Liver (tissue), 9 donors: ENCODE measurements around the gene MYRF. TPM values are rescaled to one million over a fixed set of nuclear protein-coding genes. Genes with fewer than 3 reads are reported as not detected.

Source experiments
- DNase-seq: peaks from one replicate; pipeline ENCODE4 v3.0.0-alpha.2; 2017; ENCODE audit warnings: low spot score
- H3K27ac ChIP-seq, 2 donors: one replicate each; pipeline ENCODE4 v1.7.0; 2013; ENCODE audit warnings: inconsistent platforms in 2 of 2, low read length in 2 of 2, control low read depth in 1 of 2, low read depth in 1 of 2, mild to moderate bottlenecking in 1 of 2
- H3K27me3 ChIP-seq, 4 donors: one replicate each; pipeline versions ENCODE4 v1.6.1 to v1.7.0; 2013; ENCODE audit warnings: low read length in 3 of 4, inconsistent platforms in 1 of 4, mild to moderate bottlenecking in 1 of 4, moderate library complexity in 1 of 4; ENCODE audit not compliant: control insufficient read depth in 4 of 4, insufficient read depth in 4 of 4
- H3K36me3 ChIP-seq, 4 donors: one replicate each; pipeline versions ENCODE4 v1.6.1 to v1.7.0; 2013; ENCODE audit warnings: low read length in 3 of 4, mild to moderate bottlenecking in 3 of 4, low read depth in 1 of 4, moderate library complexity in 1 of 4; ENCODE audit not compliant: control insufficient read depth in 4 of 4, insufficient read depth in 3 of 4
- H3K4me1 ChIP-seq, 4 donors: one replicate each; pipeline versions ENCODE4 v1.6.1 to v1.7.0; 2013; ENCODE audit warnings: low read length in 3 of 4, mild to moderate bottlenecking in 3 of 4, moderate library complexity in 1 of 4; ENCODE audit not compliant: control insufficient read depth in 4 of 4, insufficient read depth in 4 of 4
- H3K4me3 ChIP-seq, 3 donors: one replicate each; pipeline versions ENCODE4 v1.6.1 to v1.7.0; 2013; ENCODE audit warnings: low read length in 3 of 3, control low read depth in 1 of 3, low read depth in 1 of 3, mild to moderate bottlenecking in 1 of 3
- H3K9ac ChIP-seq, 2 donors: one replicate each; pipeline ENCODE4 v1.7.0; 2013; ENCODE audit warnings: low read length in 2 of 2, mild to moderate bottlenecking in 2 of 2, moderate library complexity in 2 of 2, control low read depth in 1 of 2, low read depth in 1 of 2
- H3K9me3 ChIP-seq, 4 donors: one replicate each; pipeline versions ENCODE4 v1.6.1 to v1.7.0; 2013; ENCODE audit warnings: low read length in 3 of 4; ENCODE audit not compliant: control insufficient read depth in 4 of 4
- CTCF ChIP-seq: fragments of 150-350 bp; IDR thresholded peaks from 2 replicates; pipeline ENCODE4 v1.5.1; 2017; ENCODE audit warnings: improper control_type of control experiment, low read depth, low read length; ENCODE audit not compliant: missing input control
- EGR1 ChIP-seq, 2 donors: IDR thresholded peaks; 2 replicates each; pipeline ENCODE4 v1.6.1; 2016 to 2018; ENCODE audit warnings: antibody characterized with exemption in 2 of 2, low read depth in 2 of 2
- FOXA1 ChIP-seq: IDR thresholded peaks from 2 replicates; pipeline ENCODE4 v1.6.1; 2016; ENCODE audit warnings: antibody characterized with exemption
- FOXA2 ChIP-seq: IDR thresholded peaks from 2 replicates; pipeline ENCODE4 v1.6.1; 2016; ENCODE audit warnings: antibody characterized with exemption
- GABPA ChIP-seq, 2 donors: IDR thresholded peaks in 1 of 2; conservative IDR thresholded peaks in 1 of 2; 2 replicates each; pipeline ENCODE4 v1.6.1; 2016; ENCODE audit warnings: antibody characterized with exemption in 2 of 2, mild to moderate bottlenecking in 1 of 2, moderate library complexity in 1 of 2
- HNF4A ChIP-seq, 2 donors: conservative IDR thresholded peaks; 2 replicates each; pipeline ENCODE4 v1.6.1; 2016; ENCODE audit warnings: antibody characterized with exemption in 2 of 2, mild to moderate bottlenecking in 2 of 2
- HNF4G ChIP-seq: IDR thresholded peaks from 2 replicates; pipeline ENCODE4 v1.6.1; 2016; ENCODE audit warnings: antibody characterized with exemption
- NR2F2 ChIP-seq: IDR thresholded peaks from 2 replicates; pipeline ENCODE4 v1.6.1; 2016; ENCODE audit warnings: antibody characterized with exemption
- RAD21 ChIP-seq, 2 donors: IDR thresholded peaks; 2 replicates each; pipeline ENCODE4 v1.6.1; 2016; ENCODE audit warnings: antibody characterized with exemption in 2 of 2, mild to moderate bottlenecking in 2 of 2
- RXRA ChIP-seq, 2 donors: IDR thresholded peaks; 2 replicates each; pipeline ENCODE4 v1.6.1; 2017 to 2018; ENCODE audit warnings: antibody characterized with exemption in 2 of 2, mild to moderate bottlenecking in 1 of 2
- SP1 ChIP-seq: IDR thresholded peaks from 2 replicates; pipeline ENCODE4 v1.6.1; 2018; ENCODE audit warnings: antibody characterized with exemption, mild to moderate bottlenecking
- TAF1 ChIP-seq: conservative IDR thresholded peaks from 2 replicates; pipeline ENCODE4 v1.6.1; 2016; ENCODE audit warnings: antibody characterized with exemption, mild to moderate bottlenecking
- YY1 ChIP-seq: IDR thresholded peaks from 2 replicates; pipeline ENCODE4 v1.6.1; 2016; ENCODE audit warnings: antibody characterized with exemption, mild to moderate bottlenecking
- ZBTB33 ChIP-seq: IDR thresholded peaks from 2 replicates; pipeline ENCODE4 v1.6.1; 2016; ENCODE audit warnings: antibody characterized with exemption
- WGBS: extraction: QIAGEN DNeasy Blood & Tissue Kit; methylation state at CpG from one replicate; pipeline ENCODE4 v1.1.7; 2013; 5-methylcytosine and 5-hydroxymethylcytosine counted together
- polyA plus RNA-seq, 2 donors: library from polyadenylated mRNA; stranded (reverse) in 1 of 2; unstranded in 1 of 2; fragments of 200-250 nt in 1 of 2; fragments of >200 nt in 1 of 2; fragmentation: Nextera tagmentation in 1 of 2; extraction: Ambion mirVana in 1 of 2; gene quantifications; one replicate each; pipeline versions ENCODE4 v1.2.1 to v1.2.3, GENCODE V29; 2013 to 2015
- total RNA-seq, 2 donors: library from RNA; depleted of rRNA; stranded (reverse); fragments of >200 nt; gene quantifications; one replicate each; pipeline ENCODE4 v1.2.3, GENCODE V29; 2014
- TF ChIP-seq, protein P1 (sequence below): IDR thresholded peaks from 2 replicates; pipeline ENCODE4 v1.6.1; 2016; ENCODE audit warnings: antibody characterized with exemption
- TF ChIP-seq, protein P2 (sequence below): IDR thresholded peaks from 2 replicates; pipeline ENCODE4 v1.6.1; 2016; ENCODE audit warnings: antibody characterized with exemption
- donor health status: healthy.
- donor health status: healthy.
- donor health status: healthy.
- donor health status: healthy.
- donor health status: healthy.

Gene MYRF
- total and polyA plus RNA-seq, 4 donors, result 3.5 to 6.5 (median 4.4) TPM

- no peak for TF ChIP-seq NR2F2
- TF ChIP-seq ZBTB33, result no peak
- TF ChIP-seq HNF4G, result no peak
- TF ChIP-seq TAF1, result no peak
- no peak for TF ChIP-seq HNF4A (conservative IDR thresholded peaks at IDR 0.05)
- peak; percentile 82 for TF ChIP-seq YY1
These were observed 45.0 kb downstream of the MYRF start (continued) for GRCh38 chr11:61797263-61797944.

DNA sequence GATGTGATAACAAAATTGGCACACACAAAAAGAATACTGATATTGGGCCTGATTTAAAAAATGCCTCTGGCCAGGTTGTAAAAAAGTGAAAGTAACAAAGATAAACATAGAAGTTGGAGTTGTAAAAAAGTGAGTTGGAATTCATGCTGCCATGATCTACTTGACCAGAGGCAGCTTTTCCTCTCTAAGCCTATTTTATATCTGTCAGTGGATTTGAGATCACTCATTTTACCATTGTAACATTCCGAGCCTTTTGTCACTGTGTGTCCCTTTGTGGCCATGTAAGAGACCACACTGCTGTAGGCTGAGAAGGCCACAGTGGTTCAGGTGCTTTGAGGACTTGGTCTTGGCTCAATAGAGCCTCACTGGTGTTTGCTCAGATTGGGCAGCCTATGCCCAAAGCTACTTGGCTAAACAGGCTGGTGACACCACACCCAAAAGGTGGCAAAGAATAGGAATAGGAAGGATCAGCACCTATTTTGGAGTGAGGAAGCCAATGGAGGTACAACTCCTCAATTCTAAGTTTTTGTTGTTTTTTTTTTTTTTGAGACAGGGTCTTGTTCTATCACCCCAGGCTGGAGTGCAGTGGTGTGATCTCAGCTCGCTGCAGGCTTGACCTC lies 47.3 kb downstream of the MYRF start:
- Histone ChIP-seq H3K9ac (no peak overlapping the region), H3K27ac (no peak overlapping the region), H3K36me3 (peaks cover 3 to 27% (median 9%) of the 10 kb centered on the region in 4 donors), H3K4me3 (no peak overlapping the region), H3K4me1 (peaks cover 0 to 13% (median 5%) of the 10 kb centered on the region in 4 donors), H3K27me3 (no peaks in the 10 kb centered on the region), H3K9me3 (no peaks in the 10 kb centered on the region)
- TF ChIP-seq, protein P1, sequence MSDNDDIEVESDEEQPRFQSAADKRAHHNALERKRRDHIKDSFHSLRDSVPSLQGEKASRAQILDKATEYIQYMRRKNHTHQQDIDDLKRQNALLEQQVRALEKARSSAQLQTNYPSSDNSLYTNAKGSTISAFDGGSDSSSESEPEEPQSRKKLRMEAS, result no peak
- TF ChIP-seq HNF4A (conservative IDR thresholded peaks at IDR 0.05) (no peak), HNF4G (no peak)
- TF ChIP-seq, protein P2, sequence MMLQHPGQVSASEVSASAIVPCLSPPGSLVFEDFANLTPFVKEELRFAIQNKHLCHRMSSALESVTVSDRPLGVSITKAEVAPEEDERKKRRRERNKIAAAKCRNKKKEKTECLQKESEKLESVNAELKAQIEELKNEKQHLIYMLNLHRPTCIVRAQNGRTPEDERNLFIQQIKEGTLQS, result no peak
- DNase-seq, result no peak
- 98% methylated on average over 2 of the region's 2 CpGs for WGBS

GRCh38 chr11:61800331-61801281 lies 48.2 kb downstream of the MYRF start:
- WGBS, result 95% methylated on average over 3 of the region's 3 CpGs
- Histone ChIP-seq H3K27me3 (no peaks in the 10 kb centered on the region), H3K4me1 (peaks cover 0 to 13% (median 5%) of the 10 kb centered on the region in 4 donors), H3K4me3 (no peak overlapping the region), H3K9me3 (no peaks in the 10 kb centered on the region), H3K27ac (no peak overlapping the region), H3K36me3 (peaks cover 3 to 35% (median 13%) of the 10 kb centered on the region in 4 donors), H3K9ac (no peak overlapping the region)
- no peak for TF ChIP-seq TAF1
- no peak for TF ChIP-seq RXRA (IDR thresholded peaks at IDR 0.05)
- TF ChIP-seq EGR1 (IDR thresholded peaks at IDR 0.05; ENCODE audit: low read depth in 2 of 2), result no peak
- no peak for TF ChIP-seq RAD21 (IDR thresholded peaks at IDR 0.05)
- TF ChIP-seq GABPA (IDR thresholded peaks at IDR 0.05 in 1 of 2, conservative IDR thresholded peaks at IDR 0.05 in 1 of 2), result no peak
- TF ChIP-seq SP1, result no peak
- TF ChIP-seq YY1, result no peak
- TF ChIP-seq HNF4G, result no peak
- TF ChIP-seq HNF4A (conservative IDR thresholded peaks at IDR 0.05), result no peak
- TF ChIP-seq CTCF, result no peak
- no peak for TF ChIP-seq NR2F2
- TF ChIP-seq ZBTB33, result no peak
- TF ChIP-seq, protein P2, result no peak
- TF ChIP-seq FOXA1, result no peak
- TF ChIP-seq, protein P1, result no peak
- no peak for TF ChIP-seq FOXA2
- no peak for DNase-seq
